Suppressor macrophage (primary cell): Measurements from ENCODE around the gene UBE4A.

ENCODE experiments used
- DNase-seq, 4 experiments: peaks; one replicate each; pipeline ENCODE4 v3.0.0-alpha.2; 2020 to 2022

The UBE4A gene

DNA sequence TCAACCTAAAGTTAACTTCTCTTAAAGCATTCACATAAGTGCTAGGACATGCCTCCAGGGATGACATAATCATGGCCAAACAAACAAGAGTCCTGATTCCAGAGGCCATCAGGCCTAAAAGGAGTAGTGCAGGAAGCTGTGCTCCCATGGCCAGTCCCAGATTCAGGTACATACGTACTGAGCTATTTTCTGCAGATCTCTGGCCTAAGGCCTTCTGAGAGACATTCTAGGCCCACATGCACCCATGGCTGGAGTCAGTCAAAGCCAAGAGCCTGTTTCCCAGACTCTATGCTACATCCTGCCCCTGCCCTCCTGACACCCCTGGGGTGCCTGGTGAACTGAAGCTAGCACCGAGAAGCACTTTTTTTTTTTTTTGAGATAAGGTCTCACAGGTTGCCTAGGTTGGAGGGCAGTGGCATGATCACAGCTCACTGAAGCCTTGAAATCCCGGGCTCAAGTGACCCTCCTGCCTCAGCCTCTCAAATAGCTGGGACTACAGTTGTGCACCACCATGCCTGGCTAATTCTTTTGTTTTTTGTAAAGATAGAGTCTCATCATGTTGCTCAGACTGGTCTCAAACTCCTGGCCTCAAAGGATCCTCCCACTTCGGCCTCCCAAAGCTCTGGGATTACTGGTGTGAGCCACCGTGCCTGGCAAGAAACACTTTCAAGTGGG, 17.4 kb upstream of the UBE4A start:
- no peak for DNase-seq

DNA sequence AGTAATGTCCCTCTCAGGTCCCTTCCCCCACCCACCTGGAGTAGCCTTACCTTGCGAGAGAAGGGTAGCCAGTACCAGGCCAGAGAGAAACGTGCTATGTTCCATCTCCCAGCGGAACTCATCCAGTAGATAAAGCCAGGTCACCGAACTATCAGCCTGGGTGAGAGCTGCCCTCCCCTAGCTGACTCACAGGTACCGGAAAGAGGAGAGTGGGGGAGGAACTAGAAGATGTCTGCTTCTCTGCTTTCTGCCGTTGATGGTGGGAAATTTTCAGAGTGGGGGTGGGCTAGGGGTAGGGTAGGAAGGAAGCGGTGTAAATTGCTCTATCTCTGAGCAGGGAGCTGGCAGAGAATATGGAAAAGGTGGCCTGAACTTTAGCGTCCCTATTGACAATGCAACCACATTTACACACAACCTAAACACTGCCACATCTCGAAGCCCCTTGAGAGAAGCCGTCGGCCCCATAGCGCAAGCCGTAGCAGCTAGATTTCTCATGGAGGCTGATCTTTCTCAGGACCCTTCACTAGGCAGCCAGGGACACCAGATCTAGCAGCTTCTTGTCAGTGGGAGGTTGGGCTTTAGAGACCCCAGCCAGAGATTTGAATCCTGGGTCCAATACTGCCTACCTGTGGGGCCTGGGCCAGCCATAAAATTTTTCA, 16.8 kb upstream of the UBE4A start, which contains the start of gene CD3D:
Gene CD3D, minus strand, starts transcription at position 203 of the 659 bp plus-strand sequence. Its CDS starts 98 bp downstream, at position 105.
- DNase-seq: no peak

DNA sequence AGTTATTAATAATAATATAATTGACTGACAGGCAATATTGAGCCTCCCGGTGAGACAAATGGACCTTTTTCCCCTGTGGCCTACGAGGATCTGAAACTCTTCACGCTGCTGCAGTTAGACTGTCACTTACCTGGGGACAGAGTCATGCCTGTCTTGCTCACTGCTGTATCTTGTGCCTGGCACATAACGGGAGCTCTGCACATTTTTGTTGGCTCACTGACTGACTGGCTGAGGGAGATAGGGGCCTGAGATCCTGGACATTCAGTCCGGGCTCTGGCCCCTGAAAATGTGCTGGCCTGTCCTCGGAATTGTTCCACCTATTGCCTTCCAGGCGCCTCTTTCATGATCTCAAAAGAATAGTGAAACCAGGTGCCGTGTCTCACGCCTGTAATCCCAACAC, 16.2 kb upstream of the UBE4A start:
- DNase-seq: no peak

DNA sequence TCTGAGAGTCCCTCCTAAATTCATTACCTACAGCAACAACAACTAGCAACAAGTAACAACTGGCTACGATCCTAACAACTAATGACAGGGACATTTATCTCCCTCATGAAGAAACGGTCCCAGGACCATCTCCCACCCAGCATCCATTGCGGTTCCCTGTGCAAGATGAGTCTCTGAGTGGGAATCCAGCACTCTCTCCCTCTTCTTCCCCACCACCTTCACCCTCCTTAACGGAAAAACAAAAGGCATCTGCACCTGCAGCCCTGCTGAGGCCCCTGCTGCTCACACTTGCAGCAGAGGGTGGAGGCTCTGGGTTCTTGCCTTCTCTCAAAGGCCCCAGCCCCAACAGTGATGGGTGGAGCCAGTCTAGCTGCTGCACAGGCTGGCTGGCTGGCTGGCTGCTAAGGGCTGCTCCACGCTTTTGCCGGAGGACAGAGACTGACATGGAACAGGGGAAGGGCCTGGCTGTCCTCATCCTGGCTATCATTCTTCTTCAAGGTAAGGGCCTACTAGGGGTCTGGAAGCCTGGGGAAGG, 15.4 kb upstream of the UBE4A start, which contains the start of gene CD3G:
Gene CD3G, plus strand, starts transcription at position 364 of the 535 bp plus-strand sequence. Its CDS starts 80 bp downstream, at position 444.
- no peak for DNase-seq

DNA sequence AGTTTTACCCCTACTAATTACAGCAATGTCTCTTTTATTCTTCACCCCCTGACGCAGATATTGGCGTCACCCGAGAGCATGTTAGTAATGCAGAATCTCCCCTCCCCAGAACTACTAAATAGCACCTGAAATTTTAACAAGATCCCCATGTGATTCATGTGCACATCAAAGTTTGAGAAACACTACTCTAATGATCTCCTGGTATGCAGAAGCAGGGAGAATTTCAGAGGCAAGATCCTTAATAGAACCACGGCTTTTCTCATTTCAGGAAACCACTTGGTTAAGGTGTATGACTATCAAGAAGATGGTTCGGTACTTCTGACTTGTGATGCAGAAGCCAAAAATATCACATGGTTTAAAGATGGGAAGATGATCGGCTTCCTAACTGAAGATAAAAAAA, 9.9 kb upstream of the UBE4A start:
- no peak for DNase-seq

DNA sequence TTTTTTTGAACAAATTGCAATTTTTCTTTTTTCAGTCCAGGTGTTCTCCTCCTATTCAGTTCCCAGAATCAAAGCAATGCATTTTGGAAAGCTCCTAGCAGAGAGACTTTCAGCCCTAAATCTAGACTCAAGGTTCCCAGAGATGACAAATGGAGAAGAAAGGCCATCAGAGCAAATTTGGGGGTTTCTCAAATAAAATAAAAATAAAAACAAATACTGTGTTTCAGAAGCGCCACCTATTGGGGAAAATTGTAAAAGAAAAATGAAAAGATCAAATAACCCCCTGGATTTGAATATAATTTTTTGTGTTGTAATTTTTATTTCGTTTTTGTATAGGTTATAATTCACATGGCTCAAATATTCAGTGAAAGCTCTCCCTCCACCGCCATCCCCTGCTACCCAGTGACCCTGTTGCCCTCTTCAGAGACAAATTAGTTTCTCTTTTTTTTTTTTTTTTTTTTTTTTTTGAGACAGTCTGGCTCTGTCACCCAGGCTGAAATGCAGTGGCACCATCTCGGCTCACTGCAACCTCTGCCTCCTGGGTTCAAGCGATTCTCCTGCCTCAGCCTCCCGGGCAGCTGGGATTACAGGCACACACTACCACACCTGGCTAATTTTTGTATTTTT, 6.2 kb upstream of the UBE4A start:
- peak in 3 of 4 experiments; percentile 34 to 73 (median 49) for DNase-seq

DNA sequence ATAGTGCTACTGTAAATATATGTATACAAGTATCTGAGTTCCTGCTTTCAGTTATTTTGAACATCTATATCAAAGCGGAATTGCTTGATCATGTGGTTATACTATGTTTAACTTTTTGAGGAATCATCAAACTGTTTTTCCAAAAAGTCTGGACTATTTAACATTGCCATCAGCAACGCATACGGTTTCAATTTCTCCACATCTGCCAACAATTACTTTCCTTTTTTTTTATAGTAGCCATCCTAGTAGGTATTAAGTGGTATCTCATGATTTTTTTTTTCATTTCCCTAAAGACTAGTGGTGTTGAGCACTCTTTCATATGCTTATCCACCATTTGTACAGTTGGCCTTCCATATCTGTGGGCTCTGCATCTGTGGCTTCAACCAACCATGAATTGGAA, 1.3 kb upstream of the UBE4A start:
- no peak for DNase-seq

DNA sequence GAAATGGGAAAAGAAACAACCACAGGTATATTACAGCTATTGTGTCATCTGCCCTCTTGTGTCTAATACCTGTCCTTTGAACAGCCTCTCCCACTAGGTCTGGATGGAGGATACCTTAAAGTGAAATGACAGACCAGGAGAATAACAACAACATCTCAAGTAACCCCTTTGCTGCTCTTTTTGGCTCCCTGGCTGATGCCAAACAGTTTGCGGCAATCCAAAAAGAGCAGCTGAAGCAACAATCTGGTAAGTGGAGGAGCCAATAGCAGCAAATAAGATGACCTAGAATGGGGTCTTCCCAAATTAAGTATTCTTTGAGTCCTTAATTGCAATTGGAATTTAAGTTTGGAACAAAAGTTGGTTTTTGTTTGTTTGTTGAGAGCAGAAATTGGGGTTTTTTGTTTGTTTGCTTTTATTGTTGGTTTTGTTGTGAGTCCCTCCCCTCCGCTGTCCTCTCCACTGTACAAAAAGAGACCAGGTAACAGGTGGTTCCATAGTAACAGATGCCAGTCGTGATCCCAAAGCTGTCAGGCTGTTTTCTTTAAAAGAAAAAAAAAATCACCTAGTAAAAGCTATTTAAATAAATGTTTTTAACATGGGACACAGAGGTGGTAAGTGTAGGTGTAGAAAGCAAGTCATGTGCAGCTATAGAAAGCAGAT, 5.7 kb downstream of the UBE4A start:
- no peak for DNase-seq

DNA sequence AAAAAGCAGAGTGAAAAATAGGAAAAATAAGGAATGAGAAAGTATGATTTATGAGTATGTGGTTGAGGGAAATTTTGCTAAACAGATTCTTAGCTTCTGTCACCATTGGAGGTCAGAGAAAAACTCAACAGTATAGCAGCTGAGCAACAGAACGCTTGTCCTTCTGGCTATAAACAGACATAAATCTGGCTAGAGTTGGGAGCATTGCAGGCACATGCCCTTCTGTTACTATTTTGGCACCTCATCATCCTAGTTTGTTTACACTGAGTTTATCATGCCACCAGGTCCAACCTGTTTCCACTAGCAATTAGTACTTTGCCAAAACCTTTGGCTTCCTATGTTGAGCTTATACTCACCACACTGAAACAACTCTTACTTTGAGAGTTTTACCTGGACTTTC, 6.9 kb downstream of the UBE4A start:
- DNase-seq: no peak

DNA sequence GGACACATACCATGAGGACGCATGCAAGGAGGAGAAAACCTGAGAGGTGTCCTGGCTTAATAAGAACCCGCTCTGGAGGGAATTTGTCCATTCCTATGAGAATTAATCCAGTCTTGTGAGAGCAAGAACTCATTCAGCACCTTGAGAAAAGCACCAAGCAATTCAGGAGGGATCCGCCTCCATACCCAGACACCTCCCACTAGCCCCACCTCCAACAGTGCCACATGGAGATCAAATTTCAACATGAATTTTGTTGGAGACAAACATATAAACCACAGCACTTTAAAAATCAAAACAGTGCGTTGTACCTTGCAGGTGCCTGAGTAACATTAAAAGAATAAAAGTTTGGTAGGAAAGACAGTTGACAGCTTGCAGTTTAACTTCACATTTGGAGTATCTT, 11.4 kb downstream of the UBE4A start:
- no peak for DNase-seq

DNA sequence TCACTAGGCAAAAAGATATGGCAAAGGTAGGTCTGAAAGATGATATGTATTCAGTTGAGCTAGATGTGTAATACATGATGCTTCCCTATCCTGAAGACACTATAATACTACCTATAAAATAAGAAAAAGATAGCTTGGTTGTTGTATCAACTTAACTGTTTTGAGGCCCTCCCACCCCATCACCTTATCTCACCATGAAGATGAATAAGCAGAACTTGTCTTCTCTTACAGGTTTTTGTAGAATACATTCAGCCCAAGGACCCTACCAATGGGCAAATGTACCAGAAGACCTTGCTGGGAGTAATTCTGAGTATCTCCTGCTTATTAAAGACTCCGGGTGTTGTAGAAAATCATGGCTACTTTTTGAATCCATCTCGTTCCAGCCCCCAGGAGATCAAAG, 13.9 kb downstream of the UBE4A start:
- no peak for DNase-seq

DNA sequence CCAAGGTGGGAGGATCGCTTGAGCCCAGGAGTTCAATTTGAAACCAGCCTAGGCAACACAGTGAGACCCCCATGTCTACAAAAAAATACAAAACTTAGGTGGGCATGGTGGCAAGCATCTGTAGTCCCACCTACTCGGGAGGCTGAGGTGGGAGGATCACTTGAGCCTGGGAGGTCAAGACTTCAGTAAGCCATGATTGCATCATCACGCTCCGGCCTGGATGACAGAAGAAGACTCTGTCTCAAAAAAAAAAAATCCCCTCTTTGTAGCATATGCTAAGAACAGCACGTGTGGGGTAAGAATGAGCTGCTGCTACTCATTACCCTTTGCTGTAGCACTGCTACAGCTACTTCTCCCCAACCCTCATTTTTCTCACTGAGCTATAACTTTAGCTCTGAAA, 14.5 kb downstream of the UBE4A start:
- no peak for DNase-seq

DNA sequence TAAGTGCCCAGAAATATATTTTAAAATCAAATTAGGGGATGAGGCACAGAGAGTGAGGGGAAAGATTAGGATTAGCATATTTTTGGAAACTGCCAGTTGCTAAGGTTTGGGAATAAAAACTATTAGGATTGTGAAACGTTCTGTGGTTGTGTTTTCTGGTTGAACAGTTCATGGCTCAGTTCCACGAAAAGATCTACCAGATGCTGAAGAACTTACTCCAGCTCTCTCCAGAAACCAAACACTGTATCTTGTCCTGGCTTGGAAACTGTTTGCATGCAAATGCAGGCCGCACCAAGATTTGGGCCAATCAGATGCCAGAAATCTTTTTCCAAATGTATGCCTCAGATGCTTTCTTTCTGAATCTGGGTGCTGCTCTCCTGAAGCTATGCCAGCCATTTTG, 15.3 kb downstream of the UBE4A start:
- no peak for DNase-seq

DNA sequence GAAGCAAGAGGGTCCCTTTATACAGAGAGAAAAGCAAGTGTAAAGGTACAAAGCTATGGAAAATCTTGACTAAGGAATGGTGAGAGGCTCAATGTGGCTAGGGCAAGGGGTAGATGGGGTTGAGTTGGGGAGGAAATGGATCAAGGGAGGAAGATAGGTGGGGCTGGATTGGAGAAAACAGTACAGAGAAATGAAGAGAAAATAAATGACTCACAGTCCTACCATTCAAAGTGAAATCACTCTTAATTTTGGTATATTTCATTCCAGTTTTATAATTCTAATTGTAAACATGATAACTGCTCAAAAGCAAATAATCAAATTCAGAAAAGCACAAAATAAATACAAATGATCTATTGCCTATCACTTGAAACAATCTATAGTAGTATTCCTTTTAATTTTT, 16.6 kb downstream of the UBE4A start:
- no peak for DNase-seq

DNA sequence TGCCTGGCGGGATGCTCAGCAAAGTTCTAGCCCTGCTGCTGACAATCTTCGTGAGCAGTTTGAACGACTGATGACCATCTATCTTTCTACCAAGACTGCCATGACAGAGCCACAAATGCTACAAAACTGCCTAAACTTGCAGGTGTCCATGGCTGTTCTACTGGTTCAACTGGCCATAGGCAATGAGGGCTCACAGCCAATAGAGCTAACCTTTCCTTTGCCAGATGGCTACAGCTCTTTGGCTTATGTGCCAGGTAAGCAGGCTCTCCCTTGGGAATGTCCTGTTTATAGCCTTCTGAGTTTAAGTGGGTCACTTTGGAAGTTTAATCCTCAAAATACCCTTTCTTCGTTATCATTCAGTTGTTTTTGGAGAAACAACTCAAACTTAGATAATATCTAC, 20.1 kb downstream of the UBE4A start:
- DNase-seq: no peak

DNA sequence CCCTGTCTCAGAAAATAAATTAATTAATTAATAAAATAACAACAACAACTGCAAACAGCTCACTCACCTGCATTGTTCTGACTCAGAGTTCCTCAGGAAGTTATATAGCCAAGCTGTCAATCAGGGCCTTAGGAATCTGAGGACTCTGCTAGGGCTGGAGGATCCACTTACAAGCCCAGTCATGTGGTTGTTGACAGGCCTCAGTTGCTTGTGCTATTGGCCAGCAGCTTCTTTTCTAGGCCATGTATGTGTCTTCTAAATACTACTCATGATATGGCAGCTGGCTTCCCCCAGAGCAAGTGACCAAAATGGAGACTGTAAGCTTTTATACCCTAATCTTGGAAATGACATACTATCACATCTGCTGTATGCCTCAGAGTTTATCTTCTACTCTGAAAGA, 21.2 kb downstream of the UBE4A start:
- DNase-seq: no peak

DNA sequence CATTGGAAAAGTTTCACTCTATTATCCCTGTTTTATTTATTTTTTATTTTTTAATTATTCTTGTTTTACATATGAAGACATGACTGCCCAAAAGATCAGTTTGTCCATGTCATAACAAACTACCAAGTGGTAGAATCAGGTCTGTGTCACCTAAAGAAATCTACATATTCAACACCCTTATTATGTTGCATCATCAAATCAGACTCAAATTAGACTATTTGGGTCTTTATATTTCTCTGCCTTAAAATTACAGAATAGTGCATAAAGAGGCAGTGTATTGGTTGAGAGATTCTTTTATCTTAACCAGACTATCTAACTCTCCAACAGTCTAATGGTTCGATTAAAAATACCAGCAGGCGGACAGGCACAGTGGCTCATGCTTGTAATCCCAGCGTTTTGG, 23.6 kb downstream of the UBE4A start:
- DNase-seq: no peak

DNA sequence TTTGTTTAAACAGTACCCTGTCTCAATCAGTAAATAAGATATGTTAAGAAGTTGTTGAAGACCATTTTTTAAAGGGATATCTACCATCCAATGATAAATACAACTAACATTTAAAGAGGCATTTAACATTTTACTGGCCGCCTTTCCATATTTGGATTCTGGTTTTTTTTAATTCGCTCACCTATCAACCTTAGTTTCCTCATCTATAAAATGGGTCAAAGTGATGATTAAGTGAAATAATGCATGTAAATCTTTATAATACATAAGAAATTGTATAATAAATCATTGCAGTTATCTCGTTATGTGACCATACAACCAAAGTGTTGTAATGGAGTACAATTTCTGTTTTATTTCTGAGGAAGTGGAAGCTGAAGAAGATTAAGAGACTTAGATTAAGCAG, 24.3 kb downstream of the UBE4A start:
- no peak for DNase-seq

DNA sequence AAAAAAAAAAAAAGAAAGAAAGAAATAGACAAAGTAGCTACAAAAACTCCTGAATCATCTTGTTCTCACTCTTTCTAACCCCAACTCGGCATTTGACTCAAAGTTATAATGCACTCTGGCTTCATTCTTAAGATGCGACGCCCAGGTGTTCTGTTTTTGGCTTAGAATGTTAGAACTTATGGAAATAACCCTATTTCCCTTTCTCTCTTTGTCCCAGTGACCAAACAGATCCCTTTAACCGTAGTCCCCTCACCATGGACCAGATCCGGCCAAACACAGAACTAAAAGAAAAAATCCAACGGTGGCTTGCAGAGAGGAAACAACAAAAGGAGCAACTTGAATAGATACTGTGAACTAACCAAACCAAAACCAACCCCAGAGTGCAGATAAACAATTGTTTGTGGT, 36.7 kb downstream of the UBE4A start:
- no peak for DNase-seq

DNA sequence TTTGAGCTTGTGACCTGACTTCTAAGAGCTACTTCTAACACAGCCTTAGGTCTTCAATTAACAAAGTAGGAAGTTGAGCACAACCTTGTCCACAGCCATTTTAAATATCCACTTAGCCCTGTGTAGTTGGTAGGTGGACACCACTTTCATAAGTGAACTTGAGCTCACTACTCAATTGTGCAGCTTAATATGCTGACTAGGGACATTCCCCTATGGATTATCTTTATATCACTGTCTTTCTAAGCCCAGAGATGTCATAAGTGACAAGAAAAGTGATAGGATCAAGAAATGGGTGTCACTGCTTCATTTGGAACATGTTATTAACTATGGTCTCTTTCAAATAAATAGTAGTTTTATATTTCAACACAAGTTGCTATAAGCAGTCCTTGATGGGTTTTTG, 38.0 kb downstream of the UBE4A start:
- DNase-seq: no peak

DNA sequence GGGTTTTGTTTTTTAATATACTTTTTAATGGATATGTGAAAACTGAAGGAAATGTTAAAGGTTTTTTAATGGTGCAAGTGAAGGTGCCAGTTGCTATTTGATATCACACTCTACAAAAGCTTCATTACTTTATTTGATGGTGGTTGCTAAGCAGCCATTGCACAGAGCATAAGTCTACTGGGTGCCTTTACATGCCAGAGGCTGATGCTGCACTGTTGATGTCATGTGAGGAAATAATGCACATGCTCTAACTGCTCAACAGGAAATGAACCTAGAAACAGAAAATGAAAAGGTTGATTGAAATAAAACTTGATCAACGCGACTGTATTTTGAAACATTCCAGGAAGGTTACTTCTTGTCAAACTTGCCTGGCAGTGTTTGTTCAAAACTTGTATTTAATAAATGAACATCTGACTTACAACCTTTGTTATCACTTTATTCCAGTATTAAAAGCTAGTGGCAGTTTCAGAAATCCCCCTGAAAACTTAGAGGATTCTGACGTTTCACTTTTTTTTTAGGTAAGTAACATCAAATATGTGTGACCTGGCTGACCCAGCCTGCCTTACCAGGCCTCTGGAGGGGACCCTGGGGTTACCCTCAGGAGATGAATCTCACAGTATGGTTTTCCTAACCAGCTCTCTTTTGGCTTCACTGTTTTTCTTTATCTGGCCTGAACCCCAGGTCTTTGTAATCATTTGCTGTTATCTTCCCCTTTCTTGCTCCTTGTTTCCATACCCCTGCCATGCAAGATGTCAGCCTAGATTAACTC, 39.6 kb downstream of the UBE4A start:
- DNase-seq: peak in 1 of 4 experiments; percentile 3

DNA sequence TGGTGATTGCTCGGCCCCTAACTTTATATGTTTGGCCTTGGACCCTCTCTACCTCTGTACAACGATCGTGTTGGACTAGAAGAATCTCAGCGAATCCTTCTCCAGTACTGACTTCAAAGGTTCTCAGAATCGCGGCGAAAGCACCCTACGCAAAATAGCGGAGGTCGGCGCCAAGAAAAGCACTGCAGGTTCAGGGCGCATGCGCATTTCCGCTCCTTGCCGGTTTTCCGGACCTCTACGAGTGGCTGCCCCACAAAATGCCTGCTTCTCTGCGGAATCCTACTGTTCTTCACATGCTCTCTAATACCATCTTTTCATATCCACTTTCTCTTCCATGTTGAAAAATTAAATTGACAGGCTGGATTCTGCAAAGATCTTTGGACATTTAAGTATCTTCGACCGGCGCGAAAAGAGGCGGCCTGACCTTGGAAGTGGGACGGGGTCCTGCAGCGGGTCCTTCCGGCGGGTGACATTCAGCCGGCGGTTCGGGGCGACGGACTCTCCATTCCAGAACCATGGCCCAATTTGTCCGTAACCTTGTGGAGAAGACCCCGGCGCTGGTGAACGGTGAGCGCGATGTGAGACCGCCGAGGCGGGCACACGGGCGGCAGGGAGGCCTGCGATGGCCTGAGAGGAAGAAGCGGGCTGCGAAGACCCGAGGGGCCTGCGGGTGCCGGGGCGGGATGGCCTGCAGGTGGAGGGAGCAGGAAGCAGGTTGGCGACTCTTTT, 41.9 kb downstream of the UBE4A start, which contains the start of gene ATP5MG:
Gene ATP5MG, plus strand, starts transcription at position 456 of the 729 bp plus-strand sequence. Its CDS starts 60 bp downstream, at position 516.
- peak; percentile 96 to 98 (median 96) for DNase-seq
